DMS53 treated with DMSO at 0.1 percent for 48 hours (cell line): ENCODE measurements around the gene NTN3.

Source experiments
- DNase-seq: peaks from one replicate; lab custom pipeline; 2025; ENCODE audit not compliant: unreplicated experiment; lab: John Stamatoyannopoulos, UW

NTN3 gene

DNA sequence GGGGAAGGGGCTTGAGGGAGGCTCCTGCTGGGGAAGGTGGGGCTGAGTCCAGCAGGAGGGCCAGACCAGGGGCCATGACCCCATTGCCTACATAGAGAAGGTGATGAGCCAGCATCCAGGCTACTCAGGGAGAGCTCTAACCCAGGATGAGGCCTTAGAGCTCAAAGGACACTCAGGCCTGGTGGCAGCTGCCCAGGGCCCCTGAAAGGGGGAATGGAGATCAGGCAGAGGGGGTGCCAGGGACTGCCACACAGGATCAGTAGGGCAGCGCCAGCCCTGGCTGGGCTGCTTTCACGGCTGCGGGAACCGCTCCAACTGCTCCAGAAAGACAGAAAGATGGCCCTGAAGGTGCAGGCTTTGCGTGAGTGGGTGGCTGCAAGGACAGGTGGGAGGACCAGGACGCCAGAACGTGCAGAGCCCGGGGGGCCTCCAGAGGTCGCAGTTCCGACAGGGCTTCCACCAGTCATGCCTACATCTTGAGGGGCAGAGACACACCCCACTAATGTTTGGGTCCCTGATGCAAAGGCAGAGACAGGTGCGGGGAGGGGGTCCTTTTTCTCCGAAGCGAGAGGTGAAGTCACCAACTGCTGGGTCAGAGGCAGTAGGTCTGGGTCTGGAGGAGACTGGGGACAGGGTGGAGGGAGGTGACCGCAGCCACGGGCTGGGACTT, 41.8 kb downstream of the NTN3 start:
- DNase-seq, result no peak

DNA sequence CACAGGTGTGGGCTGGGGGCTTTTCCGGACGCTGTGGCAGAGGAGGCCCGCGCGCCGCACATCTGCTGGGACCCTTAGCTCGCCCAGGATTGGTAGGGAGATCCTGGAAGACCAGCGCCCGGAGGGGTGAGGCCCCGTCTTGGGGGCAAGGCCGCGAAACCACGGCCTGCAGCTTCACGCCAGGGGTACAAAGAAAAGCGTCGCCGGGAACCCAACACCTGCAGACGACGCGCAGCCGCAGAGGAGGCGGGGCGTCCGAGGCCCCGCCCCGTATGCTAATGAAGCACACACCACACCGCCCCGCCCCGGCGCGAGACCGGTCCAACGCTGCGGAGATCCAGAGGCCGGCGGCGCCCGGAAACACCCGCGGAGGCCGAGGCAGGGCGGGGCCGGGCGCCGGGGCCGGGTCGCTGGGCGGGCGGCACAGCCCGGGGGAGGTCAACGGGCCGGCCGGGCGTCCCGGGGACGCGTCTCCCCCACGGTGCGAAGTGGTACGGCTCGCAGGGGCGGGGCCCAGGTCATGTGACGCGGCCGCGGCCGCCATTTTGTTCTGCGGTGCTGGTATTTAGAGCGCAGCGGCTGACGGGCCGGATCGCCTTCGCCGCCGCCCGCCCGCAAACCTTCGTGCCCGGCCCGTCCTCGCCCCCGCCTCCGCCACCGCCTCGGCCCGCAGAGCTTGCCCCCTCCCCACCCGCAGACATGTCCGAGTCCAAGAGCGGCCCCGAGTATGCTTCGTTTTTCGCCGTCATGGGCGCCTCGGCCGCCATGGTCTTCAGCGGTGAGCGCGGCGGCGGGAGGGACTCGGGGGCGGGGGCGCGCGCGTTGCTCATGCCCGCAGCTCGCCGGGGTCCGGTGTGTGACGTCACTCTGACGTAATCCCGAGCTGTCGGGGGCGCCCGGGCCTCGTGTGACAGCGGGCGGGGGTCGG, 42.6 kb downstream of the NTN3 start, which contains the start of gene ATP6V0C:
ATP6V0C (plus strand) TSS at position 548 of the 928 bp plus-strand sequence; CDS start at position 700, 152 bp downstream.
- peak; percentile 69 for DNase-seq

DNA sequence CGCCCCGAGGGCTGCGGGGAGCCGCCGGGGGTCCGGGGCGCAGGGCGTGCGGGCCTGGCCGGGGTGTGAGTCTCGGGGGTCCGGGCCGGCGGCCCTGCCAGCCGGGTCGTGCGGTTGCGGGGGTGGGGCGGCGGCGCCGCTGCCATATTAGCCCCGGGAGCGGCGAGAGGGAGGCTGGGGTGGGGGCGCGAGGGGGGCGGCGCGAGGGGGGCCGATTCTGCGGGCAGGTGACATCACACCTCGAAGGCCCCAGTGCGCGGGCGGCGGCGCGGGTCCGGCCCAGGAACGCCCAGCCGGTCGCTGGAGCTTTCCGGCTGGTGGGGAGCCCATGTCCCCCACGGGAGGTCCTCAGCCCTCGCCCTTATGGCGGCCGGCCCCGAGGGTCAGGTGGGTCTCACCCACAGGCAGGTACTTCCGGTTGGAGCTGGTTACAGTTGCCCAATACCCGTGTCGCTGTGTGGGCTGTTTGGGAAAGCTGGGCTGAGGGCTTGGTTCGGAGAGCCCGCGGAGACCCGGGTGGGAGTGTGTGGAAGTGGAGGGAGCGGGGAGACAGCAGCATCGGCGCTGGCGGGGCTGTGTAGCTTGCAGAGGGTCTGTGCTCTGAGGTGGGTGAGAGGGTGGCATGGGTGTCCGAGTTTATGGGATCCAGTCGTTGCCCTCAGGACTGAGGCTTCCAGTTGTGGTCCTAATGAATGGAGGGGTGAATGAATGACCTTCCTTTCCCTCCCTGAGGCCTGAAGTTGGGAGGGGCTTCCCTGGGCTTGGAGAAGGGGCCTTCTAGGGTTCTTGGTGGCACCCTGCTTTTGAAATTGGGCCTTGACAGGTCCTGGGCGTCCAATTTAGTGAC, 43.5 kb downstream of the NTN3 start:
- DNase-seq, result no peak

DNA sequence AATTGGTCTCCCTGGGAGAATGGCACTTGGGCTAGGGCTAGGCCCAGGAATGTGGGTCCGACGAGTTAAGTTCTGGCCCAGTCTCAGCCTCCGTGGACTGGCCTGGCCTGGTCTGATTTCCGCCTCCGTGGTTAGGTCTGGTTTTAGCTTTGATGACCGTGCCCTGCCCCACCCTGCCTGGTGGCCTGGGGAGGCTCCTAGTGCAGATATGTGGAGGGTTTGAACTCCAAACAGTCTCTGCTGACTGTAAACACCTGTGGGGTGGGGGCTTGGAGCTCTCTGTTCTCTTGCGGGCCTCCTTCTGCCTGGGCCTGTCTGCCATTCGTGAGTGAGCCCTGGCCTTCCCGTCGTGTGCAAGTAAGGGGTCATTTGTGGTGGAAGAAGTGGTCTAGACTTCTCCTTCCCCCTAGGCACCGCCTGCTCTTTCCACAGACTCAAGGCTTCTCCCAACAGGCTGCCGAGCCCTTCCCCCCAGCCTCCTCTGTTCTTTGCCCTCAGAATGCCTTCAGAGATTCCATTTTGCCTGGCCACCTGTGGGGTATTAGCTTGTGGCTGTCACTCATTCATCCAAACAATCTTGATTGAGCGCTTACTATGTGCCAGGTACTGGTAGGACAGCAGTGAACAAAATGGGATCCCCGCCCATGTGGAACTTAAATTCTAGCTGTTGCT, 44.2 kb downstream of the NTN3 start:
- no peak for DNase-seq

DNA sequence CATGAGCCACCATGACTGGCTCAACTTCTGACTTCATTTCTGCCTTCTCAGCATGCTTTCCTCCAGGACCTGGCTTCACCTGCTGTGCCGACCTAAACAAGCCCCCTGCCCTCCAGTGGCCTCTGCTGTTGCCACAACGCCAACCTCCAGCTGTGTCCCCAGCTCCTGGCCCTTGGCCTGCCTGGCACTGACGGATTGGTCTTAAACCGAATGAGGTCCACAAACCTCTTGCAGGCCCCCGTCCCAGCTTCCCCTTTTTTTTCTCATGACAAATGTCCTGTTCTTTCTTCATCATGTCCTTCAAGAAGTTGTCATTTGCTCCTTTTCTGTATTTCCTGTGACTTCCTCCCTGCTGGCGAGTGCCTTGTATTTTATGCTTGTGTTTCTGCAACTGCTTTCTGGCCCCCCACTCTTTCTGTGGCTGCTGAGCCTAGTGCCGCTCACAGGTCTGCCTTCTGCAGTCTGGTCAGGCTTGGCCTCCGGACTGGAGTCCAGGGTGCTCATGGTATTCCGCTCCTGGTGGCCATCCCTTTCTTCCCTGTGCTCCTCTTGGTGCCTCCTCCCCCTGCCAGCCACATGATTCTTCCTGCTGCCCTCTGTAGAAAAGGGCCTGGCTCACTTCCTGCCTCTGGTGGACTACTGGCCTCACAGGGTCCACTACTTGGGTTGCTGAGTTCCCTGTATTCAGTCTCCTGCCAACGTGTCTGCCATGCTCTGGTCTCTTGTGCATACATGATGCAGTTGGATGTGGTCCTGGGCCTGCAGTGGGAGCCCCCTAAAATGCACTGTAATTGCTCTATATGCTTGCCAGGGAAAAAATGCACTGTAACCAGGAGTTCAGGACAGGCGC, 45.5 kb downstream of the NTN3 start:
- DNase-seq, result no peak

DNA sequence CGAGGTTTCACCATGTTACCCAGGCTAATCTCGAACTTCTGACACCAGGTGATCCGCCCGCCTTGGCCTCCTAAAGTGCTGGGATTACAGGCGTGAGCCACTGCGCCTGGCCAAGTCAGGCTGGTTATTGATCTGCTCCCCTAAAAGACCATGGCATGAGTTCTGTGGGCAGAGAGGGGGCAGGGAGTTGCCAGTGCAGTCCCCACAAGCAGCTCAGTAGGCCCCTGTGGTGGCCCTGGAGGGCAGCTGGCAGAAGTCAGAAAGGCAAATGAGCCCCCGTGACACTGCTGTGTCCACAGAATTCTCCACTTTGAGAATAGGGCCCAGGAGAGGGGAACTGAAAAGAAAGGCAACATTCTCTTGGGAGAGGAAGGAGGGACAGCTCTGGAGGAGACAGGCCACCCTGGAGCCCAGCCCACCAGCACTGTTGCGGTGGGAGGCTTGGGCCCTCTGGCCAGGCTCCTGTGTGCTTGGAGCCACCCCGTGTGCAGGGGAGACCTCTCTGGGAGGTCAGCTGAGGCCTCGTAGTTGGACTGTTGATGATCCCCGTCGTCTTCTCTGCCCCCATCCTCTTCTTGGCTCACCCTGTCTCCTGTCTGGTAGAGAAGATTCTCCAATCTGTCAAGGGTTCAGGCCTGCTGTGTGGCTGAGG, 47.0 kb downstream of the NTN3 start:
- DNase-seq, result no peak

DNA sequence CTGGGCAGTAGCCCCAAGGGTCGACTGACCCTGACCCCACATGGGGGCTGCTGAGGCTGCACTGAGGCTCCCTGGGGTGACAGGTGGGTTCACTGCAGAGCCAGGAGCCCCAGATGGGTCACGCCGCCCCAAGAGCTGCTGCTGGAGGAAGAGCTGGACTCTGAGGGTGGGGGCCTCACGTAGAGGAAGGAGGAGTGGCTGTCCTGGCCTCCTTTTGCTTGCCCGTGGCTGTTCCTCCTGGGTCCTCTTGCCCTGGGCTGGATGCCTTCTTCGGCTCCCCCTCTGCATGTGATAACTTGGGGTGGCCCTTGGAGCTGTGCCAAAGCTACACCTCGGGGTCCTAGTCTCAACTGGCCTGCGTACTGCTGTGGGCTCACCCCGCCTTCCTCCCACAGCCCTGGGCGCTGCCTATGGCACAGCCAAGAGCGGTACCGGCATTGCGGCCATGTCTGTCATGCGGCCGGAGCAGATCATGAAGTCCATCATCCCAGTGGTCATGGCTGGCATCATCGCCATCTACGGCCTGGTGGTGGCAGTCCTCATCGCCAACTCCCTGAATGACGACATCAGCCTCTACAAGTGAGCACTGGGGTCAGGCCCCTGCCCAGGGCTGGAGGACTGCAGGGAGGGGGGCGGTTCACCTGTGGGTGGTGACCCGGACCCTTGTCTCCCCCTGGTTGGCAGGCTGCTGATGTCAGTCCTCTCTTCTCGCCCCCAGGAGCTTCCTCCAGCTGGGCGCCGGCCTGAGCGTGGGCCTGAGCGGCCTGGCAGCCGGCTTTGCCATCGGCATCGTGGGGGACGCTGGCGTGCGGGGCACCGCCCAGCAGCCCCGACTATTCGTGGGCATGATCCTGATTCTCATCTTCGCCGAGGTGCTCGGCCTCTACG, 48.0 kb downstream of the NTN3 start:
- no peak for DNase-seq

DNA sequence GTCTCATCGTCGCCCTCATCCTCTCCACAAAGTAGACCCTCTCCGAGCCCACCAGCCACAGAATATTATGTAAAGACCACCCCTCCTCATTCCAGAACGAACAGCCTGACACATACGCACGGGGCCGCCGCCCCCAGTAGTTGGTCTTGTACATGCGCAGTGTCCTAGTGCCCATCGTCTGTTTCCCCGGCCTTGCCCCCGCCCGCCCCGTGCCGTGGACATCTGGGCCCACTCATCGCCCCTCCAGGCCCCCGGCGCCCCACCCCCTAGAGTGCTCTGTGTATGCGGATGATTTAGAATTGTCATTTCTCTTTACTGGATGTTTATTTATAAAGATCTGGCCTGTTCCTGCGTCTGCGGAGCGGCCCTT, 48.6 kb downstream of the NTN3 start:
- DNase-seq, result no peak

DNA sequence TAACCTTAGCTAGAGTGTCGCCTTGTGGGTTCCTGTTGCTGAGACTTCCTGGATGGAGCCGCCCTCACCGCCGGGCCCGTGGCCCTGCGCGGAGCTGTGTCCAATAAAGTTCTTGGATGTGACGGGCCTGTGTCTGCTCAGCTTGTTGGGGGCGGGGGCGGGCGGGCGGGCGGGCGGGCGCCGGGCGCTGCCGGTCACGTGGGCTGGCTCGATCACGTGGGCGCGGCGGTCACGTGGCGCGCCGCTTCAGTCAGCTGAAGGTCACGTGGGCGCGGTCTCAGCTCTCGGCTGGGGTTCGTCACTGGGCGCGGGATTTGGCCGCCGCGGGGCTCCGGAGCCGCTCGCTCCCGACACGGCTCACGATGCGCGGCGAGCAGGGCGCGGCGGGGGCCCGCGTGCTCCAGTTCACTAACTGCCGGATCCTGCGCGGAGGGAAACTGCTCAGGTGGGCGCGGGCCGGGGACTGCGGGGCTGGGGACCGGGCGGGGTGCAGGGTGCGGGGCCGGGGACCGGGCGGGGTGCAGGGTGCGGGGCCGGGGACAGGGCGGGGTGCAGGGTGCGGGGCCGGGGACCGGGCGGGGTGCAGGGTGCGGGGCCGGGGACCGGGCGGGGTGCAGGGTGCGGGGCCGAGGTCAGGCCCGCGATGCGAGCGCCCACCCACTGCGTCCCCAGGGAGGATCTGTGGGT, 49.1 kb downstream of the NTN3 start, which contains the start of gene AMDHD2:
AMDHD2 (plus strand) TSS at position 275 of the 687 bp plus-strand sequence; CDS start at position 363, 88 bp downstream.
- DNase-seq, result peak; percentile 61

DNA sequence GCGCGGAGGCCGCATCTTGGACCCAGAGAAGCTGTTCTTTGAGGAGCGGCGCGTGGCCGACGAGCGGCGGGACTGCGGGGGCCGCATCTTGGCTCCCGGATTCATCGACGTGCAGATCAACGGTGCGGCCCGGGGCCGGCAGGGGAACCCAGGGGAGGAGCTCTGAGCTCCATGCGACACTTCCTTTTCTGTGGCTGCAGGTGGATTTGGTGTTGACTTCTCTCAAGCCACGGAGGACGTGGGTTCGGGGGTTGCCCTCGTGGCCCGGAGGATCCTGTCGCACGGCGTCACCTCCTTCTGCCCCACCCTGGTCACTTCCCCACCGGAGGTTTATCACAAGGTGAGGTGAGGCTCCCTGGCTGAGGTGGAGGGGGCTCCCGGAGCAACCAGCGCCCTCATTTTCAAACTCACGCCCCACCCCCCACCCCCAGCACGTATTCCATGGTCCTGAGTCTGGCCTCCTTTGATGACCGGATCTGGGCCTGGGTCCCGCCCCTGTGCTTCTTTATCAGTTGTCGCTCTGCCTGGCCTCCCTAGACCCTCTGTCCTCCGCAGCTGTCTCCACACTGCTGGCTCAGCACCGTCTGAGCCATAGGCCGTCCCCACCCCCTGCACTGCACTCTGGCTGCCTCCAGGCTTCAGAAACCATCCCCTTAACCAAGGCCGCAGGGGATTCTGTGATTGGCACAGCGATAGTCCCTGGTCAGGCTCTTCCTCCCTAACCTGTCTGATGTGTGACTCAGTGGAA, 49.9 kb downstream of the NTN3 start:
- no peak for DNase-seq
